ENCODE measurements around the gene PPARD.
A peak's percentile ranks its signal among the peaks of the same experiment; 100 is the strongest.
"Not testable (repeated sequence)": the region's sequence is repeated elsewhere in the genome, so short reads cannot be mapped to it uniquely, and the experiment has no call there.

PPARD gene

GRCh38 chr6:35381132-35381531 is 38.8 kb downstream of the PPARD start:
- no peak for DNase-seq (ENCODE audit: low spot score)

GRCh38 chr6:35382015-35382414 is 39.7 kb downstream of the PPARD start:
- DNase-seq (ENCODE audit: low spot score) = no peak

DNA sequence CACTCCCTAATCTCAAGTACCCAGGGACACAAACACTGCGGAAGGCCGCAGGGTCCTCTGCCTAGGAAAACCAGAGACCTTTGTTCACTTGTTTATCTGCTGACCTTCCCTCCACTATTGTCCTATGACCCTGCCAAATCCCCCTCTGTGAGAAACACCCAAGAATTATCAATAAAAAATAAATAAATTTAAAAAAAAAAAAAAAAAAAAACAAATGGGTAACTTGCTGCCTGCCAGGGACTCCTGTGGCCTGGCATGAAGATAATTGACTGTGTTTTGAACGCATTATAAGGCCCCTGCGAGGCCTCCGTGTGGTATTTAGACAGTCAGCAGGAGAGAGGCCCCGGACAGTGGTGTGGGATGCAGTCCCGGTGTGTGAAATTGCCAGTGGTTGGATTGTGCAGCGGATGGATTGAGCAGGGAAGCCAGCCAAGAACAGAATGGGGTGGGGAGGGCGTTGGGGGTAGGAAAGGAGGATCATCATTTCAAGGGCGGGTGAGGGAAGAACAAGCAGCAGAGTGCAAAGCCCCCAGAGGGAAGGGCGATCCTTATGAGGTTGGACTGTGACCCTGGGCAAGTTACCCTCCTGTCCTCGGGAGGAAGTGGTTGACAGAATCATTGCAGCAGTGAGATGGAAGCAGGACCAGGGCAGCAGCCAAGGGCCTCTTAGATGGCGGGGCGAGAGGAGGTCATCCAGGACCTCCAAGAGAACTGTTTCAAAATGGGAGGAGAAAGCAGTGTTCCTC is 43.3 kb downstream of the PPARD start:
- DNase-seq (ENCODE audit: low spot score) = no peak

- DNase-seq (ENCODE audit: low spot score) = no peak
Measured at GRCh38 chr6:35386989-35387388, 44.6 kb downstream of the PPARD start.

DNA sequence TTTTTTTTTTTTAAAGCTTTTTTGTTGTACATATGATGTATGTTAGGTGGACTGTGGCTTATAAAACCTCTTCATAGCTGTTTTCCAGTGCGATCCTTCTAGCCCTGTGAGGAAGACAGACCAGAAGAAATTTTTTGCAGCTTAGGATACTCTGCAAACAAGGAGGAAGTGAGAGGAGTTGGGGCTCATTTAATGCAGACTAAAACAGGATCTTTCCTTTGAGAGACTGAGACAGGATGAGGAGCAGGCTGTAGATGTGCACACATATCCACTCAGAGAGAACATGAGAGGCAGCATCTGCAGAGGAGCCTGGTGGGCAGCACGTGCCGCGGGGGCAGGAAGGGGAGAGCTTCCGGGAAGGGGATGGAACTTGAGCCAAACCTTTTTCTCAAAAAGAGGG is 45.7 kb downstream of the PPARD start:
- DNase-seq (ENCODE audit: low spot score) = no peak

GRCh38 chr6:35388772-35389352 is 46.5 kb downstream of the PPARD start:
- DNase-seq (ENCODE audit: low spot score) = no peak

GRCh38 chr6:35389386-35389785 is 47.0 kb downstream of the PPARD start:
- DNase-seq (ENCODE audit: low spot score) = not testable (repeated sequence)

DNA sequence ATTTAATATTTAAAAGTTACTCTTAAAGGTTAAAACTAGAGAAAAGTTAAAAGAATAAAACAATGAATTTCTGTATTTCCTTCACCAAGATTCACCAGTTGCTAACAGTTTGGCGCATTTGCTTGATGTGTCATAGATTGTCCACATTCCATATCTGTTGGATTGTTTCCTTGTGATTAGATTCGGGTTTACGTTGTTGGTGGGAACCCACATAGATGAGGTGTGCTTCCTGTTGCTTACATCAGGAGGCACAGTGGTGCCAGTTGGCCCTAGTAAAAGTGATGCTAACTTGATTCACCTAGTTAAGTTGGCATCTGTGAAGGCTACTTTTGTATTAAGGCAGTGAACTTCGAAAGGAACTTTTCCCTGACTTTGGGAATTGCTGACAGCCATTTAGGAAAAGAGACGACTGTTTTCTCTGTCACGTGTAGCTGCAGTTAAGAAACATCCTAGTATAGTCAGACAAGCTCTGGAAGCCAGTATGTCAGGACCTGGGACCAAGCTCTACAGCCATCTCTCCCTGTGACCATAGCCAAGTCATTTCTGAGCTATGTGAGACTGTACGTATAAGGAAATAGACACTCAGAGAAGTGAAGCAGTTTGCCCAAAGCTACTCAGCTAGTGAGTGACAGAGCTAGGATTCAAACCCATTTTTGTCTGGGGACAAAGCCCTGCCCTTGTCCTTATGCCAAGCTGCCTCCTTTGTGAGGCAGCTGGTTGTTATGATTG is 49.0 kb downstream of the PPARD start:
- no peak for DNase-seq (ENCODE audit: low spot score)

DNA sequence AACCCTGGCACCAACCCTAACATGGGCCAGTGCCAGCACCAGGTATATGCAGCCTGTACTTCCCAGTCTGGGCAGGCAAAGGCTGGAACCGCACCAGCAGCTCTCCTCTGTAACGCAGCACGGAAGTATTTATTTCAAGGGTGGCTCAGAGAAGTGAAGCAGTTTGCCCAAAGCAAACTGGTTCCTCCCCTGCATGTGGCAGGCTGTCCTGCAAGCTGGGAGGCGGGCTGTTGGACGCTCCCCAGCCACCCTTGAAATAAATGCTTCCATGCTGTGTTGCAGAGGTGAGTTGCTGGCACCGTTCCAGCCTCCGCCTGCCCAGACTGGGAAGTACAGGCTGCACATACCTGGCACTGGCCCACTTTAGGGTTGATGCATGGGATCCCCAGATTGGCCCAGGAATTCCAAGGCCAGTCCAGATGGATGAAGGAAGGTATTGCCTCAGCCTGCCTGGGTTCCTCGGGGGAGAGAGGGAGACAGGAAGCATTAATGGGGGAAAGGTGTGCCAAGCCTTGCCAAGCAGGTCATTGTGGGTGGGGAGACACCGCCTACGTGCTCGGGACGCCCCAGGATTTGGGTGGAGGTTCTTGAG is 49.8 kb downstream of the PPARD start:
- DNase-seq (ENCODE audit: low spot score) = no peak

- DNase-seq (ENCODE audit: low spot score) = no peak
Measured at GRCh38 chr6:35392773-35393672, 50.7 kb downstream of the PPARD start.

DNA sequence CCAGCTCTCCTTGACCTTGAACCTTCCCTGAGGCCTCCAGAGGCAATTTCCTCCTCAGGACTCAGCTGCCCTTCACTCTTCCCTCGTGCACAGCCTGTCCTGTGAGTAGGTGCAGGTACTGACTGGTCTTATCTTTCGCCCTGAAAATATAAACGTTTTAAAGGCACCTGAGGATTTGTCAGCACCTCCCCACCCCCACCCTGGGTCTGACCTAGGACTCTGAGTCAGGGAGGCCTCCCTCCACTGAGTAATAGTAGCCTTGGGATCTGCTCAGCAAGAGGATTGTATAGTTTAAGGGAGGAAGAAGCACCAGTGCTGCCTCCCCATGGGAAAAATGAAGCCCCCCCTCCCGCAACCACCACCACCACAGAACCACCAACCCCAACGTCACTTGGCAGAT is 54.6 kb downstream of the PPARD start:
- DNase-seq (ENCODE audit: low spot score) = no peak

- DNase-seq (ENCODE audit: low spot score) = no peak
Measured at GRCh38 chr6:35397806-35398418, 55.6 kb downstream of the PPARD start.

- DNase-seq (ENCODE audit: low spot score) = no peak
Measured at GRCh38 chr6:35398526-35398925, 56.2 kb downstream of the PPARD start.

GRCh38 chr6:35400111-35400510 is 57.8 kb downstream of the PPARD start:
- DNase-seq (ENCODE audit: low spot score) = no peak

DNA sequence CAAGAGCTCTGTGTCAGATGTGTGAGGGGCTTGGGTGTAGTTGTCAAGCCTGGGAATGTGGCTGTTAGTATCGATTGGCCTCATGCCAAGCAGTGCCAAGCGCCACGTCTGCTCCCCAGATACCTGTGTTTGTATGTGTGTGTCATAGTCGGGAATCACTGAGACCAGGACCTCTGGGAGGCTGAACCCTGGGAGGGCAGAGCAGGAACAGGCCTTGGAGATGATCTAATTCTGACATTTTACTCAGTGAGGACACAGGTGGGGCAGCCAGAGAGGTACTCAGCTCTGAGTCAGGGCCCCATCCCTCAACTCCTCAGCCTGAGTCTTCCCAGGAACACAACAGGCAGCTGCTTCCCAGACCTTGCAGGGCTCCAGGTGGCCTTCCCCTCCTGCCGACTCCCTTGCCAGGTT is 58.5 kb downstream of the PPARD start:
- no peak for DNase-seq (ENCODE audit: low spot score)

- no peak for DNase-seq (ENCODE audit: low spot score)
Measured at GRCh38 chr6:35401514-35401913, 59.2 kb downstream of the PPARD start.

- DNase-seq (ENCODE audit: low spot score) = peak; percentile 56
Measured at GRCh38 chr6:35402136-35402855, 59.9 kb downstream of the PPARD start.

GRCh38 chr6:35402856-35403191 is 60.5 kb downstream of the PPARD start:
- no peak for DNase-seq (ENCODE audit: low spot score)

DNA sequence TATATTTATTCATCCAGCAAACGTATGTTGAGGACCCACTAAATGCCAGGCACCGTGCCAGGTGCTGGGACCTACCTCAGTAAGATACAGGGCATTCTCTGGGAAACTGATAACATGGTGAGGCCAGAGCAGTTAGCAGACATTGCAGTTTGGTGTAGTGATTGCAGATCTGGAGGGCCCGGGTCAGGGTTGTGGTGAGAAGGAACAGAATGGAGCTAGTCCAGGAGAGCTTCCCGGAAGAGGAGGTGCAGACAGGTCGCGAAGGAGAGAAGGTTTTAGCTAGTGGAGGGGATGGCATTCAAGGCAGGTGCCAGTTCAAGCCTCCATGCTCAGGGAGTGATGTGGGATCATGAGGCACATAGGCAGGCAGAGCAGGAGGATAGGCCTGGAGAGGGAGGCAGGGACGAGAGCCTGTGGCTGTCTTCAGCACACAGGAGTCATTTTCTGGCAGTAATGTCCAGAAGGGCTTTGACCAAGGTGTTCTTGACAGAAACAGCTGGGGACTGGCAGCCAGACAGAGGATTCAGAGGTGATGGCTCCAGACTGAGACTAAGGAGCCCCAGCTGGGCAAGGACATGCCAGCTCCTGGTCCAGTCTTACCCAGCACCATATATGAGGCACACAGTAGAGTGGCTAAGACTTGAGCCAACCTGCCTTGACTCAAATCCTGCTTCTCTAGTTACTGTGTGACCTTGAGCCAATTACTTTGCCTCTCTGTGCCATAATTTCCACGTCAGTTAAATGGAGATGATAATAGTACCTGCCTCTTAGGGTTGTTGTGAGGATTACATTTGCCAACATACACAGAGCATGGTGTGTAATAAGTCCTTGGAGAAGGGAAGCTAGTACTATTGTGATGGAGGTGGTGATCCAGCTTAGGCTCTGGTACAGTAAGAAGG is 61.4 kb downstream of the PPARD start:
- DNase-seq (ENCODE audit: low spot score) = no peak

All from HuH-7.5 (cell line).